GM19395 (cell line): ENCODE results near the gene PUDP.

Experiments
- ATAC-seq: cut with Tn5 transposase; IDR thresholded peaks from one replicate; pipeline ENCODE4 v1.9.1; 2021; ENCODE audit warnings: mild to moderate bottlenecking, moderate library complexity; ENCODE audit not compliant: unreplicated experiment

PUDP gene

DNA sequence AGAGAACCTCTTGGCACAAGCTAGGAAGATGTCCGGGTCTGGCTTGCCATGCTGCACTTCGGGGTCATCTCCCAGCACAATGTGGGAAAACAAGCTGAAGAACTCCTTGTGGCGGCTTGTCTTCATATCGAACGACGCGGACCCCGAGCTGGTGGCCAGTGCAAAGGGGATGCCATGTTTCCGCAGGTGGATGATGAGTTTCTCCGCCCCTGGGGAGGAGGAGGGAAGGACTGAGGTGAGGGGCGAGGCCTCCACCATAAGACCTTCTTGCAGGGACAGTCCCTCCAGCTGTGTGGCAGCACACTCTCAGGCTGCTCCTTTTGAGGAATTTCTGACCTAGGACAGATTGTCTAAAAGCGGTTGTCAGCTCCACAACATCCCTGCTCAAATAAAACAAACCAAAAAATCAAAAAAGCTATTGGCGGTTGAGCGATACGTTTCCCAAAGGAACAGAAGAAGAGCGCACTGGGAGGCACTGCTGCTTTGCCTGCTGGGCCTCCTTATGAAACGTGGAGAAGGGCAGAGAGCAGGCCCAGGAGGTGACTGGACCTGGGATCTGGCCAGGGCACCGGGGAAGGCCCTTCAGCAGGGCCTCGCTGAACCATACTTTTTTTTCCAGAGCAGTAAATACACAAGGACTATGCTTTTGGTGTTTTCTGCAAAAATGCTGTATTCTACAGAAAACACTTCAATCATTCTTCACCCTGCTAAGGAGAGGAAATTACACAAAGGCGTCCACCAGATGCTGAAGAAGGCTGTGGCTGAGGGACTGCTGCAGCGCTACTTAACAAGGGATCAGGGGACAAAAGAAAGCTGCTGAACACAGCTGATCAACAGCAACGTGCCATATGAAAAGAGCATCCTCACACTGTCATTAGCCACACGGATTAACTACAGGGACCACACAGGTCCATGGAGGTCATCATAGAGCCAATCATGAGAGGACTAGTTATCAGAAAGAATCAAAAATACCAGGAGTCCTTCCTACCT lies 70.4 kb downstream of the PUDP start:
- ATAC-seq, result no peak

- peak; percentile 59 for ATAC-seq
These were observed 71.7 kb downstream of the PUDP start for GRCh38 chrX:7076245-7076661.

DNA sequence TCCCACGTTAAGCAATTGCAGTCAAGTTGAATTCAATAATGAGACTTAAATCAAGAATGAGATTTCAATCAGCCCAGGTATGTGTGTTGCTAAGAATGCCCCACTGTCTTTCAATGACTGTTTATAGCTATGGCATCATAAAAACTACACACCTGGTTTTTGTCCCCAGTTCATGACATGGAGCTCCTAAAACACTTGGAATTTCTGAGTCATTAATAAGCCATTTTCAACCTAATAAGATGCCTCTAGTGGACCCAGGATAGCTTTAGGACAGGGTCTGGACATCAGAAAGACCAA lies 73.1 kb downstream of the PUDP start:
- ATAC-seq, result no peak

DNA sequence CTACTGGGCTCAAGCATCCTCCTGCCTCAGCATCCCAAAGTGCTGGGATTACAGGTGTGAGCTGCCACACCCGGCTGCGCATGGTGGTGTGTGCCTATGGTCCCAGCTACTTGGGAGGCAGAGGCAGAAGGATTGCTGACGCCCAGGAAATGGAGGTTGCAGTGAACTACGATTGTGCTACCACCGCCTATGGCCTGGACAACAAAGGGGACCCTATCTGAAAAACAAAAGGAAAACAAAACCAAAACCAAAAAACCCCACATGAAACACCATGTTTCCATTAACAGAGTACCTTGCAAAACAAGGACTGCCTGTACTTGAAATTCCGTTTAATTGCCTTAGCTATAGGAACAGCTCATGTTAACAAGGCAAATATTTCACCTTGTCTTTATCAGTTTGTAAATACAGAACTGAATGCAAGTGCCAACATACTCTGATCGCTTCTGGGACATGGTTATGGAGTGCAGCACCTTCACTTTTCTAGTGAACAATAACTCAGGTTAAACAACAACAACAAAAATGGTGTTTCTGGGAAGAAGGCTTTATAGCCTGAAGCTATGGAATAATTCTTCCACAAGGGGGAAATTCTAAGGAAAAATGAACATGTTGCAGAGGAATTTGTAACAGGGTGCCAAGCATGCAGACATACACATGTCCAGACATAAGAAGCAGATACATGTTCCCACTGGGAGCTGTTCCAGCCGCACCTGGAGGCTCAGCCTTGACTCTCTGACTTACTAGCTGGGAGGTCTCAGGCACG lies 73.6 kb downstream of the PUDP start:
- no peak for ATAC-seq

- ATAC-seq, result no peak
These were observed 74.6 kb downstream of the PUDP start for GRCh38 chrX:7073336-7073735.

DNA sequence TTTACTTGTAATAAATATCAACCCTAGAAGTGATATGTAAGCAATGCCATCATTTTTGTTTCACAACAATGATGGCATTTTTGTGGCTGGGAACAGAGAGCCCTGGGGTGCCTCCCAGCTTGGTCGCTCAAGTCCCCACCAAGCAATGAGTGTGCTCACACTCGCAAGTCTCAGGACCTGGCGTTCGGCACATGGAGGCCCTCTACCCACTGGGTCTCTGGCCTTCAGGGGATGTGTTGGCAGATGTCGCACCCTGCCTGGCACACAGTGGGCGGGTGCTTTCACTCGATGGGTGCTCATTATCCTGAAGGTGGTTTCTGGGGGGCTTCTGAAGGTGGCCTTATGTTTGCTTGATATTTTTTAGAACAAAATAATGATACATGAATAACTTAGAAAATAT lies 75.1 kb downstream of the PUDP start:
- no peak for ATAC-seq

- ATAC-seq, result peak; percentile 60
These were observed 76.6 kb downstream of the PUDP start for GRCh38 chrX:7071390-7071789.

- ATAC-seq, result no peak
These were observed 78.4 kb downstream of the PUDP start for GRCh38 chrX:7069556-7069955.

- peak; percentile 55 for ATAC-seq
These were observed 79.0 kb downstream of the PUDP start for GRCh38 chrX:7068939-7069367.

GRCh38 chrX:7067256-7067655 lies 80.7 kb downstream of the PUDP start:
- no peak for ATAC-seq

DNA sequence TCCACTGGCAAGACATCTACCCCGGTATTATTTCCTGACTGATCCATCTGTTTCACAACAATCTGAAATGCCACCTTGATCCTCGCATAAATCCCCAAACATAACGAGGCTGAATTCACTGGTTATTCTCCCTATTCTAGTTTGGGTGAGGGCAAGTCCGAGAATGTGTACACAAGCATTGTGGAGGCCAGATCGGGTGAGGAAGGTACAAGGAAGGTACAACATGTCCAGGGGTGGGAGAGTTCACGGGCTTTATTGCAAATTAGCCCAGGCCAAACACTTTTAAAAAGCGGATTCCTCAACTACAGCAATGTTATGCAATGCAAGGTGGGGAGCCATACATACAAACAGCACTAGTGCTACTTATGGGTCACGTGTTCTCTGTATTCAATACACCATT lies 82.5 kb downstream of the PUDP start:
- ATAC-seq, result no peak

GRCh38 chrX:7062903-7063302 lies 85.0 kb downstream of the PUDP start:
- no peak for ATAC-seq

GRCh38 chrX:7062276-7062675 lies 85.7 kb downstream of the PUDP start:
- no peak for ATAC-seq

DNA sequence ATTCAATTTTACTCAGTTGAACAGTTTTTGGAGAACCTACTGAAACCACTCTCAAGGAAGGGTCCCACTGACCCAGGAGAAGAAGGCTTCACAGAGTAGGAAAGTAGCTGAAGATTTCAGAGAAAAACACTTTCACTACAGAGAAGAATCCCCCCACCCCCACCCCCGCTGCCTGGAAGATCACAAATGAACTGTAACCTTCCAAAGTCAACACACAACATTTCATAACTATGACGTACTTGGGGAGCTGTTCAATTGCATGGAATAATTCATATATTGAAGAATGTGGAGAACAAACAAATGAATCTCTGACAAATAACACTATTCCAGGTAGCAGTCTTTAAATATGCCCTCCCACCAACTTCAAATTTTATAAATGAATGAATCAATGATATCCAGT lies 86.5 kb downstream of the PUDP start:
- no peak for ATAC-seq

GRCh38 chrX:7060444-7060843 lies 87.5 kb downstream of the PUDP start:
- ATAC-seq, result no peak

GRCh38 chrX:7059859-7060258 lies 88.1 kb downstream of the PUDP start:
- no peak for ATAC-seq

- ATAC-seq, result peak; percentile 94
These were observed 88.6 kb downstream of the PUDP start for GRCh38 chrX:7059214-7059838.

GRCh38 chrX:7055386-7056137 lies 92.4 kb downstream of the PUDP start:
- ATAC-seq, result no peak

DNA sequence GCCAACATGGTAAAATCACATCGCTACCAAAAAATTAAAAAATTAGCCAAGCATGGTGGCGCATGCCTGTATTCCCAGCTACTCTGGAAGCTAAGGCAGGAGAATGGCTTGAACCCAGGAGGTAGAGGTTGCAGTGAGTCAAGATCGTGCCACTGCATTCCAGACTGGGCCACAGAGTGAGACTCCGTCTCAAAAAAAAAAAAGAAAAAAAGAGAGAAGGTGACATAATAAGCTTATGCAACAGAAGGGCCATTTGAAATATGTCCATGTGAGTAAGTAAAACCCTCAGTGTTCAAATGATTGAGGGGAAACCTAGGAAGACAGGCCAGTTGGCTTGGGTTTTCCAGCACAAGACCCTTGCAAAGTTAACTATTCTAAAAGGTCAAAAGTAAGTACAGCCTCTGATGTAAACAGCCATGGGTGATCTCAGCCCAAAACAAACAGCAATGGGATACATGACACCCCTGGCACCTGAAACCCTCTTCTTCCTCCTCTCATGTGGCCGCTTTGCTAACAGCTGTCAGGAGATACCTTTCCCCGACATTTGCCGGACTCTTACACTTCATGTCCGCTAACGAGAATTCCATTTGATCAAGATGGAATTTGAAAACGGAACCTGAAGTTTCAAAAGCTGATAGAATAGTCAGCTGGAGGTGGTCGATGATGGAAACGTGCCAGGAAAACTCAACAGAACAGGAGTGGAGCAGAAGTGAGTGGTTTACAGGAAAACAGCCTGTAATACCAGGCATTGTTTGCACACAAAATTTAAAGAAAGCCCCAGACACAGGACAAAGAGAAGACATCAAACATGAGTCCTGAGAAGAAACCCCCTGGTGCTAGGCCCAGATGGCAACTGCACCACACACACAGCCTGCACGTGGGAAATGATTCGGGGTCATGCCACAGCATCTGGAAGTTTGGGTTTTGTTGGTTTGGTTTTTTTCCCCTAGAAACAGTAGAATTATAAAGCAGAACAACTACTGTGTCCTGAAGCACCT lies 93.4 kb downstream of the PUDP start:
- no peak for ATAC-seq

- no peak for ATAC-seq
These were observed 95.4 kb downstream of the PUDP start for GRCh38 chrX:7052541-7052940.
